ENCODE data around the gene LYSET.
A peak's percentile ranks its signal among the peaks of the same experiment; 100 is the strongest.

DNA sequence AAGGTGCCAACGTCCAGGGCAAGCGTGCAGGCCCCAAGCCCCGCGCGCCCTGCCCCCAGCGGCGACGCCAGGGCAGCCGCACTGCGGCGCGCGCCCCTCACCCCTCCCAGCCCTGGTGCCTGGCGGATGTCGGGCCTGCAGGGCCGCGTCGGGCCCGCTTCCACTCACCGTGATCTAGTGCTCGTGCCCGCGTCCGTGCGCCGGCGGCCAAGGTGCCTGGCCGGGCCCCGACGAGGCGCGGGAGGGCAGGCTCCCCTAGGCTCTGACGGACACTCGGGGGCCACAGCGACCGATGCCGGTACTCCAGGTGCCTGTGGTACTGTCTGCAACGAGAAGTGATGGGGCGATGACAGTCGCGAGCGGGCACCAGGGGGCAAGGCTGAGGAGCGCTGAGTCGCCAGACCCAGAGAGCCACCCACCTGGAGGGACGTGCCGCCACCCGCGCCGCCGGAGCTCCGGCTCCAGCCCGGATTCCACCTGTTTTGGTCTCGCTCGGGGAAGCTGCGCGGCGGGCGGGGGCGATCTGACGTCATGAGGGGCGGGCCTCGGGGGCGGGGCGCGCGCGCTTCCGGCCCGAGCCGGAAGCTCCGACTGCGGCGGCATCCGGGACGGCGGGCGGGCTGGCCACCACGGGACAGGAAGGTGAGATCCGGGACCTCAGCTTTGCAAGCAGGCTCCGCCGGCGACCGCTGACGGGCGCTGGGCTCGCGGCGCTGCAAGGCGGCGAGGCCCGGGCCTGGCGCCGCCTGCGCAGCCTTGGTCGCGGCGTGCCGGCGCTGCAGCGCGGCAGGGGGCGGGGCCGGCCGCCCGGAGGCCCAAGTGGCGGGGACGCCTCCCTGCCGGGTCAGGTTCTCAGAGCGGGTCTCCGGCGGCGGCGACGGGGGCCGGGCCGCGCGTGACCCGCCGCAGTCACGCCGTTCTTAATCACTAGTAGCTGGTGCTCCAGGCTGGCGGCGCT, at the start of gene LYSET, which contains the start of gene MOAP1:
- TF ChIP-seq, protein P1, sequence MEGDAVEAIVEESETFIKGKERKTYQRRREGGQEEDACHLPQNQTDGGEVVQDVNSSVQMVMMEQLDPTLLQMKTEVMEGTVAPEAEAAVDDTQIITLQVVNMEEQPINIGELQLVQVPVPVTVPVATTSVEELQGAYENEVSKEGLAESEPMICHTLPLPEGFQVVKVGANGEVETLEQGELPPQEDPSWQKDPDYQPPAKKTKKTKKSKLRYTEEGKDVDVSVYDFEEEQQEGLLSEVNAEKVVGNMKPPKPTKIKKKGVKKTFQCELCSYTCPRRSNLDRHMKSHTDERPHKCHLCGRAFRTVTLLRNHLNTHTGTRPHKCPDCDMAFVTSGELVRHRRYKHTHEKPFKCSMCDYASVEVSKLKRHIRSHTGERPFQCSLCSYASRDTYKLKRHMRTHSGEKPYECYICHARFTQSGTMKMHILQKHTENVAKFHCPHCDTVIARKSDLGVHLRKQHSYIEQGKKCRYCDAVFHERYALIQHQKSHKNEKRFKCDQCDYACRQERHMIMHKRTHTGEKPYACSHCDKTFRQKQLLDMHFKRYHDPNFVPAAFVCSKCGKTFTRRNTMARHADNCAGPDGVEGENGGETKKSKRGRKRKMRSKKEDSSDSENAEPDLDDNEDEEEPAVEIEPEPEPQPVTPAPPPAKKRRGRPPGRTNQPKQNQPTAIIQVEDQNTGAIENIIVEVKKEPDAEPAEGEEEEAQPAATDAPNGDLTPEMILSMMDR (IDR thresholded peaks at IDR 0.05), result peak; percentile 60
- TF ChIP-seq ZFX (IDR thresholded peaks at IDR 0.05; ENCODE audit: borderline replicate concordance), result no peak

All from 22Rv1 (cell line).